ENCODE data around the gene NYAP1.

NYAP1 gene

GRCh38 chr7:100469227-100470044, 14.3 kb upstream of the NYAP1 start (continued):
- TF ChIP-seq ZNF169 (tag by site-specific recombination; IDR thresholded peaks at IDR 0.05) (no peak), ZNF747 (tag by site-specific recombination; IDR thresholded peaks at IDR 0.05) (no peak), ZBTB21 (tag by site-specific recombination; IDR thresholded peaks at IDR 0.05) (no peak; the same call in 1 of the 2 replicates), HOXD13 (CRISPR knock-in tag; IDR thresholded peaks at IDR 0.05; ENCODE audit: borderline replicate concordance) (no peak), GFI1B (tag by site-specific recombination; IDR thresholded peaks at IDR 0.05) (no peak), ZNF398 (tag by site-specific recombination; IDR thresholded peaks at IDR 0.05) (peak; percentile 75), ZNF600 (tag by site-specific recombination; IDR thresholded peaks at IDR 0.05) (peak; percentile 79; the same call in 1 of the 2 replicates), ZNF792 (tag by site-specific recombination; IDR thresholded peaks at IDR 0.05) (no peak), TCF7L2 (IDR thresholded peaks at IDR 0.05; ENCODE audit: borderline replicate concordance, low read depth, low read length) (no peak), ZNF132 (tag by site-specific recombination; IDR thresholded peaks at IDR 0.05; ENCODE audit: borderline replicate concordance) (no peak), ZNF423 (tag by site-specific recombination; IDR thresholded peaks at IDR 0.05) (peak; percentile 38; the same call in 1 of the 2 replicates), ZSCAN23 (tag by site-specific recombination; IDR thresholded peaks at IDR 0.05) (no peak), SALL2 (tag by site-specific recombination; IDR thresholded peaks at IDR 0.05; ENCODE audit: borderline replicate concordance) (no peak), ZNF335 (tag by site-specific recombination; conservative IDR thresholded peaks at IDR 0.05) (peak; percentile 38; the same call in 1 of the 2 replicates), ZNF202 (tag by site-specific recombination; IDR thresholded peaks at IDR 0.05; ENCODE audit: borderline replicate concordance) (no peak), ZNF146 (tag by site-specific recombination; IDR thresholded peaks at IDR 0.05) (no peak), BCL11B (tag by site-specific recombination; IDR thresholded peaks at IDR 0.05; ENCODE audit: low read depth) (no peak), ZNF585B (tag by site-specific recombination; IDR thresholded peaks at IDR 0.05) (no peak), PRDM10 (tag by site-specific recombination; IDR thresholded peaks at IDR 0.05) (0 out of 2 replicates have a peak, but pooled peaks have one; percentile 24), ZEB2 (tag by site-specific recombination; IDR thresholded peaks at IDR 0.05) (peak; percentile 44; the same call in 1 of the 2 replicates), ZNF280C (tag by site-specific recombination; IDR thresholded peaks at IDR 0.05) (no peak), ZNF621 (tag by site-specific recombination; IDR thresholded peaks at IDR 0.05) (no peak), ZNF571 (tag by site-specific recombination; IDR thresholded peaks at IDR 0.05) (no peak), REPIN1 (tag by site-specific recombination; IDR thresholded peaks at IDR 0.05; ENCODE audit: low read depth) (no peak), OVOL3 (tag by site-specific recombination; IDR thresholded peaks at IDR 0.05) (no peak), PRDM1 (tag by site-specific recombination; IDR thresholded peaks at IDR 0.05) (no peak), ZNF114 (tag by site-specific recombination; IDR thresholded peaks at IDR 0.05) (no peak), ZFP41 (tag by site-specific recombination; IDR thresholded peaks at IDR 0.05; ENCODE audit: borderline replicate concordance) (no peak), ZNF138 (tag by site-specific recombination; IDR thresholded peaks at IDR 0.05; ENCODE audit: borderline replicate concordance) (no peak), ZNF513 (tag by site-specific recombination; IDR thresholded peaks at IDR 0.05) (no peak), ZNF626 (tag by site-specific recombination; IDR thresholded peaks at IDR 0.05) (no peak)
